GM21737 (cell line): ENCODE data around the gene VMAC.
"Not testable (repeated sequence)": the region's sequence is repeated elsewhere in the genome, so short reads cannot be mapped to it uniquely, and the experiment has no call there.

Experiments
- ATAC-seq: cut with Tn5 transposase; IDR thresholded peaks from one replicate; pipeline ENCODE4 v1.9.1; 2021; ENCODE audit warnings: mild to moderate bottlenecking, moderate library complexity; ENCODE audit not compliant: unreplicated experiment

The VMAC gene

GRCh38 chr19:5904352-5905113 lies at the start of gene VMAC:
VMAC (plus strand) TSS chr19:5904872; CDS start chr19:5904891, 19 bp downstream.
- peak; percentile 73 for ATAC-seq

DNA sequence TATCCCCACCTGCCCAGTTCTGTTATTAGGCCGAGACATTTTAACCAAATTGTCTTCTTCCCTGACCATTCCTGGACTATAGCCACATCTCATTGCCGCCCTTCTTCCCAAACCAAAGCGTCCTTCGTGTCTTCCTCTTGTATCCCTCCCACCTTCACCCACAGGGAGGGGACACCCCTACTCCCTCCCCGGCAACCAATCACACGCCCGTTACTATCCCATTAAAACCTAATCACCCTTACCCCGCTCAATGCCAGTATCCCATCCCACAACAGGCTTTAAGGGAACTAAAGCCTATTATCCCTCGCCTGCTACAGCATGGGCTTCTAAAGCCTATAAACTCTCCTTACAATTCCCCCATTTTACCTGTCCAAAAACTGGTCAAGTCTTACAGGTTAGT lies 49.5 kb upstream of the VMAC start:
- ATAC-seq, result not testable (repeated sequence)

DNA sequence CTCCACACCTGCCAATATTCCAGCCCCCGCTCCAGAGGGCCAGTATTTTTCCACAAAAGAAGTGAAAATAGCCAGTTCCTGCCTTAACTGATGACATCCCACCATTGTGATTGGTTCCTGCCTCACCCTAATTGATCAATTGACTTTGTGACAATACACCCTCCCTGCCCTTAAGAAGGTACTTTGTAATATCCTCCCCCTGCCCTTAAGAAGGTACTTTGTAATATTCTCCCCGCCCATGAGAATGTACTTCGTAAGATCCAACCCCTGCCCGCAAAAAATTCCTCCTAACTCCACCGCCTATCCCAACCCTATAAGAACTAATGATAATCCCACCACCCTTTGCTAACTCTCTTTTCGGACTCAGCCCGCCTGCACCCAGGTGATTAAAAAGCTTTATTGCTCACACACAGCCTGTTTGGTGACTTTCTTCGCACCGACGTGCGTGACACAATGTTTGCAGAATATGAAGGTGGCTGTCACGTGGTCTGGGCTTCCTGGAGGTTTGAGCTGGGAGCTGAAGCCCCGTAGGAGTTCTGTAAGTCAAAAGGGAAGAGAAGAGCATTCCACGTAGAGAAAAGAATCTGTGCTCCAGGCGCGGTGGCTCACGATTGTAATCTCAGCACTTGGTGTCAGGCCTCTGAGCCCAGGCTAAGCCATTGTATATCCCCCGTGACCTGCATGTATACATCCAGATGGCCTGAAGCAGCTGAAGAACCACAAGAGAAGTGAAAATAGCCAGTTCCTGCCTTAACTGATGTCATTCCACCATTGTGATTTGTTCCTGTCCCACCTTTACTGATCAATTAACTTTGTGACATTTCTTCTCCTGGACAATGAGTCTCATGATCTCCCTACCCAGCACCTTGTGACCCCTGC lies 47.2 kb upstream of the VMAC start:
- ATAC-seq, result no peak

- ATAC-seq, result no peak
Observed at GRCh38 chr19:5863030-5863665, 41.5 kb upstream of the VMAC start.

GRCh38 chr19:5864013-5864720 lies 40.5 kb upstream of the VMAC start:
- no peak for ATAC-seq

GRCh38 chr19:5864725-5865486 lies 39.8 kb upstream of the VMAC start:
- ATAC-seq, result no peak

DNA sequence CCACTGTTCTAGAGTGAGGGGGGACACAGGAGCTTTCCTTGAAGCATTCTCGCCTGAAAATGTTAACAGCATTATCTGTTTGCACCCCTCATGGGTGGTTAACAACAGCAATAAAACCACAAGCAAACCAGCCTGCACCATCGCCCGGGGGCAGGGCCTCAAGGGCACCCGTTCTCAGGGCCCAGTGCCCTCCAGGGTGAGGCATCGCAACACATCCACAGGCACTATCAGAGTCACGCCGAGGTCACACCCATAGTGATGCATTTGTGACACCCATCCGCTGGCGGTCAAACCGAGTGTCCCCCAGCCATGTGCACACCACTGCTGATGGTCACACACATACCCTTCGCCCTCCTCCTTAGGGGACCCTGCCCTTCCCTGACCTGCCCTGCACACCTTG lies 38.9 kb upstream of the VMAC start:
- ATAC-seq, result no peak

DNA sequence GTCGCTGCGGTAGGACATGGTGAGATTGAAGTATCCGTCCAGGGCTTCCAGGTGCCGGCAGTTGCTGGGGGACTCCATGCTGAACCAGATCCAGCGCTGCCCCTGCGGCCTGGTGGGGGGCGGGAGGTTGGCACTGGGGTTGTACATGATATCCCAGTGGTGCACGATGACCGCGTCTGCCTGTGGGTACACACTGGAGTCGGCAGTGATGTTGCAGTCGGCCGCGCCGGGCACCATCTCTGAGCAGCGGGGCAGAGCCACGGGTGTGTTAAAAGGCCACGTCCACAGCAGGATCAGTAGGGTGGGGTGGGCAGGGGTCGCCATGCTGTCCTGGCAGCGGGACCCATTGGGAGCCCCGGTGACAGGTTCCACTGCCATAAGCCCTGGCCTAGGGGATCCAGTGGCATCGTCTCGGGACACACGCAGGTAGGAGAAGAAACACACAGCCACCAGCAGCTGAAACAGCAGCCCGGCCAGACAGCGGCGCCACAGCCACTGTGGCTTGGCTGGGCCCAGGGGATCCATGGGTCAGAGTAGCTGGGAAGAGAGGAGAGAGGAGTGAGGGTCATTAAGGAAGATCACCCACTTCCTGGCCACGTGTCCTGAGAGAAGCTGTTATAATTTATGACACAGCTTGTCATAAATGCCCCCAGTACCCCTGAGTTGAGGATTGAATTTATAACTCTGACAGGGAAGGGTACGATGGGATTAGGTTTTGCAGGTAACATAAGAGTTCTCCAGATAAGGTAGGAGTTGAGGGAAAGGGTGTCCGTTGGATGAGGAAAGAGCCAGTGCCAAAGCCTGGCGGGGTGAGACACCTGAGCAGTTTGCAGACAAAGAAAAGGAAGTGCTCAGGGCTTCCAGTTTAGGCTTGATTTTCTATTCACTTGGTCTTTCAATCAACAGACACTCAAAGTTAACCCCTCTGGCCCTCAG lies 37.2 kb upstream of the VMAC start:
- no peak for ATAC-seq

- ATAC-seq, result no peak
Observed at GRCh38 chr19:5870986-5871394, 33.7 kb upstream of the VMAC start.

DNA sequence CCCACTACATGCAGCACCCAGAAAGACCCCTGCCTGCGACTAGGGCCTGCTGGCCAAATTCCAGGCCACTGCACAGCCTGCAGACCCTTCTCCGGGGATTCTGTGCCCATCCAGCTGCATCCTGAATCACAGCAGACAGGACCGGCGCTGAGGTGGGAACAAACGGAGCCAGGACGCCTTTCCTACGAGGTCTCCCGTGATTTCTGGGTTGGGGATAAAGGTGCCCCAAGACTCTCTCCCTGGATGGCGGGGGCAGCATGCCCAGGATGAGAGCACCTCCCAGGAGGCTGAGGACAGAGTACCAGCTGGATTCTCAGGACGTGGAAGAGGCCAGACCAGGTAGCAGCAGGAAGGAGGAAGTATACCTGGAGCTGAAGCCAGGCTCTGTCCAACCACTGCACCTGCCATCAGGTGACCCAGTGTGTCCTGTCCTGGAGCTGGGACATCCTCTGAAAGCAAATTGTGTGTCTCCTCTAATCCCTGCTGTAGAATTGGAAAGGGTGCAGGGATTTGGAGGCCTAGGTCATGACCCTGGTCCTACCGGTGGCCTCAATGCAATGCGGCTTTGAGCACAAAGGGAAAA lies 31.0 kb upstream of the VMAC start:
- no peak for ATAC-seq

- not testable (repeated sequence) for ATAC-seq
Observed at GRCh38 chr19:5874496-5874895, 30.2 kb upstream of the VMAC start.

DNA sequence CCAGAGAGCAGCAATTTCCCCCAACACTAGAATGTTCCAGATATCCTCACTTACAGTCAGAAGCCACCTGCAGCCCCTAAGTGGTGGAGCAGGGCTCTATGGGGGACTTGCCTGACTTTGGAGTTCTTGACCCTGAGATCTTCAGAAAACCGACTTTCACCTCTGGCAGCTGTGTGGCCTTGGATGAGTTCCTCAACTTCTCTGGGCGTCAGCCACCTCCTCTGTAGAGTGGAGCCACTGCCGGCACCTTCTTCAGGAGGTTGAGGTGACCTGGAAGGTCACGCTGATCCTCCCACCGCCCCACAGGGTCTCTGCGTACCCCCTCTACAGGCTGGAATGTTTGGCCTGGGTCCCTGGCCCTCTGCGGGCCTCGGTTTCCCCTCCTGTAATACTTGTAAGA lies 27.2 kb upstream of the VMAC start:
- ATAC-seq, result no peak

GRCh38 chr19:5877882-5878281 lies 26.8 kb upstream of the VMAC start:
- no peak for ATAC-seq

DNA sequence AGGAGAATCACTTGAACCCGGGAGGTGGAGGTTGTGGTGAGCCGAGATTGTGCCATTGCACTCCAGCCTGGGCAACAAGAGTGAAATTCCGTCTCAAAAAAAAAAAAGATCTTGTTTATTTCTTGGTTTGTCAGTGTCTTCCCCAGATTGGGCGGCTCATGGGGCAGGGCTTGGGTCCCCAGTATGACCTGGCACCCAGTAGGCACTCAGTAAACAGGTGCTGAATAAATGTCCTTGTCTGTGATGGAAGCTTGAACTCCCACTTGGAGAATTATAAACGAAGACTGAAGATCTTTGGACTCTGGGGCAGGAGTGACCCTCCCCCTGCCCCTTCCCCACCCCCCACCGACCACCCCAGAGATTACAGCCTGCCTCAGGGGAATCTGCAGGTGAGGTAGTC lies 24.5 kb upstream of the VMAC start:
- ATAC-seq, result no peak

- no peak for ATAC-seq
Observed at GRCh38 chr19:5880604-5881078, 24.0 kb upstream of the VMAC start.

DNA sequence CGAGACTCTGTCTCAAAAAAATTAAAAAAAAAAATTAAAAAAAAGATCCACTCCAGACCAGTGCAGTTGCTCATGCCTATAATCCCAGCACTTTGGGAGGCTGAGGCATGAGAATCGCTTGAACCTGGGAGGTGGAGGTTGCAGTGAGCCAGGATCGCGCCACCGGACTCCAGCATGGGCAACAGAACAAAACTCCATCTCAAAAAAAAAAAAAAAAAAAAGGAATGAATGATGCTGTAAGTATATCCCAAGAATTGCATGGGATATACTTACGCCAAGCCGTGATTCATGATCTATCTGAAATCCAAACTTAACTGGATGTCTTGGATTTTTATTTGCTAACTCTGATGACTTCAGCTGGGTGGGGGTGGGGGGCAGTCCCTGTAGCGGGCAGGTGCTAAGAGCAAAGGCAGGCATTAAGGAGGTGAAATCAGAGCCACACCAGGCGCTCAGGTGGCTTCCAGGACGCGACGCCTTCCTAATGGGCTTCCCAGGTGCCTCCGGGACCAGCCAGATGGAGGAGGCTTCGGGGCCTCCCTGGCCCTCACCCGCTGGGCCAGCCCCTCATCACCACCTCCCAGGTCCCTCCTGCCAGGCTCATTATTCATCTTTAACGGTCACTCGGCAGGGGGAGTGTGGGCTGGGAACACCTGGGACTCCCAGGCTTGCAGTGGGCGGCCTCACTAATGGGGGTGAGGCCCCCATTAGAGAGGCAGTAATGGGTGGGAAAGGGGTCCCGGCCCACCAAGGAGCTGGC lies 23.0 kb upstream of the VMAC start:
- no peak for ATAC-seq

GRCh38 chr19:5882421-5882968 lies 22.2 kb upstream of the VMAC start:
- ATAC-seq, result no peak
